ENCODE measurements around the gene SEMA3B.

GRCh38 chr3:50319181-50319893 is 50.4 kb downstream of the SEMA3B start:
- TF ChIP-seq CTCF (IDR thresholded peaks at IDR 0.05) (no peak), POLR2AphosphoS5 (IDR thresholded peaks at IDR 0.05) (no peak), POLR2A (IDR thresholded peaks at IDR 0.05) (no peak)

All from prostate gland (tissue), 2 donors.